GM12874 (cell line): ENCODE measurements around the gene KCNMB4.

Experiments used
- CTCF ChIP-seq: IDR thresholded peaks from 2 replicates; pipeline ENCODE4 v1.5.1; 2011; ENCODE audit warnings: low read depth, mild to moderate bottlenecking, control low read depth, low read length, moderate library complexity; ENCODE audit not compliant: insufficient read depth

Gene KCNMB4

GRCh38 chr12:70398862-70399261, 32.8 kb downstream of the KCNMB4 start:
- TF ChIP-seq CTCF, result no peak

GRCh38 chr12:70399311-70399710, 33.2 kb downstream of the KCNMB4 start:
- TF ChIP-seq CTCF, result no peak

GRCh38 chr12:70400124-70400523, 34.0 kb downstream of the KCNMB4 start:
- no peak for TF ChIP-seq CTCF

- no peak for TF ChIP-seq CTCF
Measured at GRCh38 chr12:70402597-70402996, 36.5 kb downstream of the KCNMB4 start.

GRCh38 chr12:70403826-70404225, 37.7 kb downstream of the KCNMB4 start:
- no peak for TF ChIP-seq CTCF

DNA sequence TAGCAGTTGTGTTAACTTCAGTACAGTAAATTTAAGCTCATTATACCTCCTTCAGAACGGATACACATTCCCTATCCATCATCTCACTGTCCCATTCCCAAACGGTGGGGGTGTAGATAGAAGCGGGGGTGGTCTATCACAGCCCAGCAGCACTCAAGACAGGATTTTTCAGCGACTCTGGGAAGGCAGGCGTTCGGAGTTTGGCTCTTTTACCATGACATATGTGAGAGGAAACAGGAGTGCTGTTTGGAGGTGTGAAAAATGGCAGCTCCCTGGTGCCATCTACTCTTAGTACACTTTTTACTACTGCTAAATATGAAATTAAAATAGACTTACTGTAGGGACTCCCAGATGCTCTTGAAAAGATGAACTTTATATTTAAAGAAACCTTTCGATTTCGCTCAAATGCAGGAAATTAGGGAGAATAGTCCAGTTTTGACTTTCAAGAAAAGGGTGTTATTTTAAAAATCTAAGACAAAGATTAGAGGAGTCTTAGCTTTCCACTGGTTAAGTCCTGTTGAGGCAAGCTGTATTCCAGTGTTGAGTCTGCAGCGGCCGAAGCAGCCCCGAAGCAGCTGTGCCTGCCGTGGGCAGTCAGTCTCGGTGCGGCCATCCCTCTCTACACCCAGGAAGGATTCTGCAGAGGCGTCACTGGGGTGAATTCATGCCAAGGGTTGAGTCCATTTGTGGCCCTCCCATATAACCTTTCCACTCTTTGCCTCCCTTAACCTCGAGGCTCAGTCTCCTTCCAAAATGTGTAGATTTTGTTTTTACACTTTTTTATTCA, 42.1 kb downstream of the KCNMB4 start:
- no peak for TF ChIP-seq CTCF

DNA sequence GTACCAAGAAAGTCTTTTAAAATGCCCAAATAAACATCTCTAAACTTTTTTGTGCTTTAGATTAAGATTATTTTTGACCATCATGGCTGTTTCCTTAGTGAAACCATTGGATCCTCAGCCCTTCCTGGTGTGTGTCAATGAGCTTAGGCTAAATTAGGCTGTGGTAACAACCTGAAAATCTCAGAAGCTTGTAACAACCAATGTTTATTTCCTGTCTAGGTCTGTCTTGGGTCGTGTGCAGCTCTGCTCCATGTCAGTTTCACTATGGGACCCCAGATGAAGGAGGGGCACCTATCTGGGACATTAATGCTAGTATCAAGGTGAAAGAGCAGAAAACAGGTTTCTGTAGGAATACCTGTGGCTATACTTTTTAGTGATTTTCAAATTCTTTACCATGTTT, 49.9 kb downstream of the KCNMB4 start:
- no peak for TF ChIP-seq CTCF
